Stimulated activated CD8-positive, alpha-beta memory T cell treated with anti-CD3 and anti-CD28 coated beads, Interleukin-7, amount 100 ng/mL, for 4 hours (primary cell): ENCODE results near the gene SPSB4.
"Not testable (repeated sequence)": the region's sequence is repeated elsewhere in the genome, so short reads cannot be mapped to it uniquely, and the experiment has no call there.

ENCODE experiments used
- DNase-seq, 2 donors: peaks; one replicate each; pipeline ENCODE4 v3.0.0-alpha.2; 2020; ENCODE audit warnings: low read depth in 2 of 2

The SPSB4 gene

DNA sequence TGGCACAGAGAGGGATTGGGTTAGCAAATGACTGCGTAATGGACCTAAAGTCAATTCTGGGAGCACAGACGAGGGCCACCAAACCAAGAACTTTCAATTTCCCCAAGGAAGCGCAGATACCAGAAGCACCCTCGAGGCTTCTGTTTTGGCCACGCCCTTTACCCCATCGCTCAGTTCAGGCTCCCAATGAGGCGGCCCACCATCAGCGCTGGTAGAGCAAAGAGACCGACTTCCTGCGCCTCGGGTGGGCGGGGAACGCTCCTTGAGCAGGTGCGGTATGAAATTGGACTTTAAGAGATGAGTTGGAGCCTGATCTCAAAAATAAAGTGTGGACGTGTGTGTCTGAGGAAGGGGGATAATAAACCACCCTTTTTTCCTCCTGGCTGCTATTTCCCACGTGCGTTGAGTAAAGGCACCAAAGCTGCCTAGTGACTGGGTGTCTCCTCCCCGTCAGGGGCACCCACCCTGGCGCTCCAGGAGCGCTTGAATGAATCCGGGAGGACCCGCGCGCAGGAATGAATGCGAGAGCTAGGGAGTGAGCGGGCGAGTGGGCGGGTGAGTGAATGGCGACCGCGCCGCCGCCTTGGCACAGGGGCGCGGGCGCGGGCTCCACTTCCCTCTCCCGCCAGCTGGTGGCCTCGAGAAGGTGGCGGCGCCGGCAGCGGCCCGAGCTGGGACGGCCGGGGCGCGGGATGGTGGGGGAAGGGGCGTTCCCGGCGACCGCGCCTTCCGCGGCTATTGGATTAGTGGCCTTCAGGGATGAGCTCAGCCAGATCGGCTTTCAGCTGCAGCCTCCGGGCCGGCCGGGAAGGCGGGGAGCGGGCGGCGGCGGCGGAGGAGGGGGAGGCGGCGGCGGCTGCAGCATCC lies at the start of gene SPSB4:
SPSB4 (plus strand) TSS at position 772 of the 867 bp plus-strand sequence. CDS start 14,758 bp downstream, outside the sequence.
- no peak for DNase-seq

DNA sequence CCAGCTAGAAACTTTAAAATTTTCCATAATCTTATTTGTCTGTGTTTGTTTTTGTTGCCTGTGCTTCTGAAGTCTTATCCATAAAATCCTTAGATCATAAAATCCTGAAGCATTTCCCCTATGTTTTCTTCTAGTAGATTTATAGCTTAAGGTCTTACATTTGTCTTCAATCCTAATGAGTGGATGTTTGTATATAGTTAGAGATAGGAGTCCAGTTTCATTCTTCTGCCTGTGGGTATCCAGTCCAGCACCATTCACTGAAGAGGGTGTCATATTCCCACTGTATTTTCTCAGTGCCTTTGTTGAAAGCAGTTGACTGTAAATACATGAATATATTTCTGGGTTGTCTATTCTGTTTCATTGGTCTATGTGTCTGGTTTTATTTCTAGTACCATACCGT lies 44.8 kb upstream of the SPSB4 start:
- no peak for DNase-seq

DNA sequence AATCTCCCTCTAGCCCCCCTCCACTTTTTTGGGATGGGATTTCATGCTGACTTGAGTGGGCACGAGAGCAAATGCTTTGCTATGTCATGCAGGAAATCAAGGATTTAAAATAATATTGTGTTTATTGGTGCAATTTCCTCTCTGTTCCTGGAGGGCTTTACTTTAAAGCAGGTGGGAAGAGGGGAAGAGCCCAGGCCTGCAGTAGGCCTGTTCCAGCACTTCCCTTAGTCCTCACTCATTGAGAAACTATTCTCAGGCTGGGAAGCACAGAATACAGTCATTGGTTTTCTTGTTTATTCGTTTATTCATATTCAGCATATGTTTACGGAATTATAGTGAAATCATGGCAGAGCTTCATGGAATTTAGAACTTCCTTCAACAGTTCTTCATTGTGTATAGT lies 41.7 kb upstream of the SPSB4 start:
- no peak for DNase-seq

DNA sequence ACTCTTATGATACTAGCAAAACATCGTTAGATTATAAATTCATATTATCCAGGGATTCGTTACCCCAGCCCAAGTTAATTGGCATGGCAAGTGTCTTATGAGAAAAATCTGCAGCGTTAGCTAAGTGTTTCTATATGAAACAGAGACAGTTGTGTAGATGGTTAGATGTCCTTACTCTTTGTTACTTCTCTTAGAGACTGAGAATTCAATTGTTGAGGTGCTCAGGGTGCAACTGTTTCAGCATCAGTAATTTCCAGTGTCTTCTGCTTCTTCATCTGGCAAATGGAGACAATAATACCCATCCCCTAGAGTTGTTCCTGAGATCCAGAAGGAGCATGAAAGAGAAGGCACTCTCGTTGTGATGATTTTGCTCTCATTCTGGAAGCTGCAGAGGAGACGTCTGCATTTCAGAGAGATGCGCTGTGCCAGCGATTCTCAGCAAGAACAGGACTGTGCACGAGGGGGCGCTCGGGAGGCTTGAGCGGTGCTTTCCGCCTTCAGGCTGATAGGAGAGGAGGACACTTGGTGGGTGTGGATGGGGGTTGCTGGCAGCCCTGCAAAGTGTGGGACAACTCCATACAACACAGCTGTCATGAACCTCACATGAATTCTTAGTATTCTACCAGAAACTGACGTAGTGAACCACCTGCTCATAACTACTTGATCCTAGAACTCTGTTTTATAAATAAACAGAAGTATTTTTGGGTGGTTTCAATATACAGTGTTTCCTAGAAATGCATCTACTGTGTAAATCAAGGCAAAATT lies 39.7 kb upstream of the SPSB4 start:
- peak; percentile 33 to 44 for DNase-seq

DNA sequence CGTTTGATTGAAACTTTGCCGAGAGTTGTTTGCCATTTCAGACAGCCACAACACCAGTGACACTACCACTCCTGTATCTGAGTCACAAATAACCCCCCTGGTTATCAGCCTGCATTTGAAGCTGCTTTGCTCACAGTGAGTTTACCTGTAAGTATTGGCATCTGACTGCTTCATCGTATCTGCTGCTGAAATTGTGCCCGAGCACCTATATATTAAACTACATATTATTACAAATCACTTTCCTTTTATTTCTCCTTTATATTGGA lies 39.2 kb upstream of the SPSB4 start:
- DNase-seq, result no peak

DNA sequence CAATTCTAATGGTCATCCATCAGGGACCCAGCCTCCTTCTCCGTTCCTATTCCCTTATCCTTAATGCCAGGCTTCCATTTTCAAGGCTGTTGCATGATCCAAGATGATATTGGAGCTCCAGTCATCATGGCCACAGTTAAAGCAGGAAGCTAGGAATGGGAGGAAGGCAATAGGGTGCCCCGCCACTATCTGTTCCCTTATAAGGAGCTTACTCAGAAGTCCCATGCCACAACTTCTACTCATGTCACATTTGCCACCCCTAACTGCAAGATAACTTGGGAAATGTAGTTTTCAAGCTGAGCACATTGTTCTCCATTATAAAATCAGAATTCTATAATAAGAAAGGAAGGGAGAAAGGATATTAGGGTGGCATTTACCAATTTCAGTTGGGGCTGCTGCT lies 38.6 kb upstream of the SPSB4 start:
- DNase-seq, result no peak

DNA sequence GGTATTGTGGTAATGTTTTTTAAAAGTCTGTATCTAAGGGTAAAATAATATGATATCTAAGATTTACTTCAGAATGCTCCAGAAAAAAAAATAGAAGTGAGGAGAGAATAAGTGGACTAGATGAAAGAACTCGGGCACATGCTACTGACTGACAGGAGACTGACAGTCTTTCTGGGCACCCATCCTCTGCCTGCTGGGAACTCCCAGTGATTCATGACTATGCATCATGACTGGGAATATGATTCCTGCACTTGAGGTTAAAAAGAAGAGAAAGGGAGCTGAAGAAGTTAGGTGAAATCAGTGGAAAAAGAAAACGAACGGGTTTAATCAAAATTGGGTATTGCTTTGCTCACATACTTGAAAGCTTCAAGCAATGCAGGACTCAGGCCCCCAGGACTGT lies 35.7 kb upstream of the SPSB4 start:
- DNase-seq, result no peak

DNA sequence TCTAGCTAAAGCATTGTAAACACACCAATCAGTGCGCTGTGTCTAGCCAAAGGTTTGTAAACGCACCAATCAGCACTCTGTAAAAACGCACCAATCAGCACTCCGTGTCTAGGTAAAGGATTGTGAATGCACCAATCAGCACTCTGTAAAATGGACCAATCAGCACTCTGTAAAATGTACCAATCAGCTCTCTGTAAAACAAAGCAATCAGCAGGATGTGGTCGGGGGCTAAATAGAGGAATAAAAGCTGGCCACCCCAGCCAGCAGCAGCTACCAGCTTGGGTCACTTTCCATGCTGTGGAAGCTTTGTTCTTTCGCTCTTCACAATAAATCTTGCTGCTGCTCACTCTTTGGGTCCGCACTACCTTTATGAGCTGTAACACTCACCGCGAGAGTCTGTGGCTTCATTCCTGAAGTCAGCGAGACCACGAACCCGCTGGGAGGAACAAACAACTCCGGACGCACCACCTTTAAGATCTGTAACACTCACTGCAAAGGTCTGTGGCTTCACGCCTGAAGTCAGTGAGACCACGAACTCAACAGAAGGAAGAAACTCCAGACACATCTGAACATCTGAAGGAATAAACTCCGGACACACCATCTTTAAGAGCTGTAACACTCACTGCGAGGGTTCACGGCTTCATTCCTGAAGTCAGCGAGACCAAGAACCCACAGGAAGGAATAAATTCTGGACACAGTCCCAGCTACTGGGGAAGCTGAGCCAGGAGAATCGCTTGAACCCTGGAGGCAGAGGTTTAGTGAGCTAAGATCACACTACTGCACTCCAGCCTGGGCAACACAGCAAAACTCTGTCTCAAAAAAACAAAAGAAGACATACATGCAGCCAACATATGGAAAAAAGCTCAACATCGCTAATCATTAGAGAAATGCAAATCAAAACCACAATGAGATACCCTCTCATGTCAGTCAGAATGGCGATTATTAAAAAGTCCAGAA lies 33.5 kb upstream of the SPSB4 start:
- not testable (repeated sequence) for DNase-seq

DNA sequence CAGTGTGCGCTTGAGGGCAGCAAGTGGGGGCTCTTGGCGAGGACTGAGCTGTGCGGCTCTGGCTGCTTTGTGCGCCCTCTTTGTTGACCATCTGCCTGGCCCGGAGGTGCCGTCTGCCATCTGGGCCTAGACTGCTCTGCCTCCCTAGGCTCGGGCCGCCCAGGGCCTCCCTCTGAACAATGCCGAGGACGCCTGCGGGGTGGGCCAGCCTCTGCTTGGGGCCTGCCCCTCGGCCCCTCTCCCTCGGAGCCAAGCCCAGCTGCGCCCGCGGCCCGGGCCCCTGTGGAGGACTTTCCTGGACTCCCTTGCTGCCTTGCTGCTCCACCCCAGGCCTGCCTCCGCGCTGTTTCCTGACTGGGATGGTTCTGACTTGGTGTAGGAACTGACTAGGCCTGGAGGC lies 31.9 kb upstream of the SPSB4 start:
- no peak for DNase-seq

DNA sequence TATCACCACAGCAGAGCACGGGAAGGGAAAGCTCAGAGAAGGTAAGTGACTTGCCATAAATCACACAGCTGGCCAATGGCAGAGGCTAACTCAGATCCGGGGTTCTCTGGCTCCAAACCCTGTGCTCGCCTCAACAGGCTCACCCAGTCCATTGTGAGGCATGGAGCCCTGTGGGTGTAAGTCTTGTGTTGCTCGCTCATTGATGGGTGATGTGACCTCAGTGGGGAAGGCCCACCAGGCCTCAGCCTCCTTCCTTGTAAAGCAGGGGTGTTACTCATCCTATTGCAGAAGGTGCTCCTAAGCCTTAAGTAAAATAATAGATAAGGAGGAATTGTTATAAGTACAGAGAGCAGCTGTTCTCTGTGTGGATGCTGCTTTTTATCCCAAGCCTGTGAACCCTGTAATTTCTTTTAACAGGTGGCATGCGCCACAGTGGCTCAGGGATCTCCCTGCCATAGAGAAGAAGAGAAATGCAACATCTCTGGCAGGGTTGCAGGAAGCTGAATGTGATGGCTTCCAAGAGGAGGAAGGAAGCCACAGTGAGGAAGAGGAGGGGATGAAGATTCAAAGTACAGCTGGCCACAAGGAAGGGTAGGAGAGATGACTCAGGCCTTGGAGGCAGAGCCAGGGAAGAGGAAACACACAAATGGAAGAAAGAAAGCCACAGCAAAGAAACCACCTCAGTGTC lies 30.9 kb upstream of the SPSB4 start:
- DNase-seq, result no peak

DNA sequence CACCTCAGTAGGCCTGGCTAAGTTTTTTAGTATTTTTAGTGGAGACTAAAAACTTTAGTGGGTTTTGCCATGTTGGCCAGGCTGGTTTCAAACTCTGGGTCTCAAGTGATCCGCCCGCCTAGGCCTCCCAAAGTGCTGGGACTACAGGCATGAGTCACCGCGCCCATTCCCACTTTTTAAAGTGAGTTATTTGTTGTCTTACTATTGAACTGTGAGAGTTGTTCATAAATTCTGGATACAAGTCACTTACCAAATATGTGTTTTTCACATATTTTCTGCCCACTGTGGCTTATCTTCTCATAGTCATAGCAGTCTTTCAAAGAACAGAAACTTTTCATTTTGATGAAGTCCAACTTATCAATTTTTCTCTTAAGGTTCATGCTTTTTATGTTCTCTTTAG lies 29.9 kb upstream of the SPSB4 start:
- no peak for DNase-seq

DNA sequence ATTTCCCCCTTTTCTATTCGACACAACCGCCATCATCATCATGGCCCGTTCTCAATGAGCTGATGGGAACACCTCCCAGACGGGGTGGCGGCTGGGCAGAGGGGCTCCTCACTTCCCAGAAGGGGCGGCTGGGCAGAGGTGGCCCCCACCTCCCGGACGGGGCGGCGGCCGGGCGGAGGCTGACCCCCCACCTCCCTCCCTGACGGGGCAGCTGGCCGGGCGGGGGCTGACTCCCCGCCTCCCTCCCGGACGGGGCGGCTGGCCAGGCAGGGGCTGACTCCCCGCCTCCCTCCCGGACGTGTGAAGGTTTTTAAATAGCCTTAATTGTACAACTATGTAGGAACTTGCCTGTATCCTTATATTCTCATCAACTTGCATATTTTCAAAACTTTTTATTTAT lies 20.9 kb upstream of the SPSB4 start:
- DNase-seq, result no peak

DNA sequence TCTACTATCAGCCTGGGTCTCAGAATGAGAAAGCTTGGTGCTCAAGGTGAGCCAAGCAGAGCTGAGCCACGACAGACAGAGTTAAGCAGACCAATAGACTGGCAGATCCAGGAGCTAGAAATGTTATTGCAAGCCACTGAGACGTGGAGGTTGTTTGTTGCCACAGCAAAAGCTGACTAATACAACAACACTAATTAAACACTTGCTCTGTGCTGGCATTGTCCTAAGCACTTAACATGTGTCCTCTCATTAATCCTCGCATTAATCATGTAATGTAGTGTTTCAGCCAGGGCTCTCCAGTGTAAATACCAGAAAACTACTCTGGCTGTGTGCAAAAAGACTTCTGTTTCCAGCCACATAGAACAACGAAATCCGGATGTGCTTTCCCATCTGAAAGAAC lies 11.6 kb upstream of the SPSB4 start:
- no peak for DNase-seq

DNA sequence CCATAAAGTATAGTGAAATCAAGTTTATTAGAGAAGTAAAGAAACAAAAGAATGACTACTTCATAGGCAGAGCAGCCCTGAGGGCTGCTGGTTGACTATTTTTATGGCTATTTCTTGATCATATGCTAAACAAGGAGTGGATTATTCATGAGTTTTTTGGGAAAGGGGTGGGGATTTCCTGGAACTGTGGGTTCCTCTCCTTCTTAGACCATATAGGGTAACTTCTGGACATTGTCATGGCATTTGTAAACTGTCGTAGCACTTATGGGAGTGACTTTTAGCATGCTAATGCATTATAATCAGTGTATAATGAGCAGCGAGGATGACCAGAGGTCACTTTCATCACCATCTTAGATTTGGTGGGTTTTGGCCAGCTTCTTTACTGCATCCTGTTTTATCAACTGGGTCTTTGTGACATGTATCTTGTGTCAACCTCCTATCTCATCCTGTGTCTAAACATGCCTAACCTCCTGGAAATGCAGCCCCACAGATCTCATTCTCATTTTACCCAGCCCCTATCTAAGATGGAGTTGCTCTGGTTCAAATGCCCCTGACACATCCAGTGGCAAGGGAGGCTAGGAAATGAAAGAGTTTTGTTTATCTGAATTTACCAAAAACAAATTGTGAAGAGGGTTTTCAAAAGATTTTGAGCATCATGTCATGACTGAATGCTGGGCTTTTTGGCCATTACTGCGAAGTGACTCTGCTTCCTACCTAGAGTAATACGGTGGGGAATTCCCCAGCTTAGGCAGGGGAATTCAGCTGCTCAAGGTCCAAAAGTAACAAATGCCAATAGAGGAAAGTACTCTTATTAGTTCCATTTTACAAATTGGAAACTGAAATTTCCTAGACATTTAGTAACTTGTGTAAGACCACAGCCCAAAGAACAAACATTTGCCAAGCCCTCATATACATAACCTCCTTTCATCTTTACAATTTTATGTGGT lies 6.2 kb upstream of the SPSB4 start:
- DNase-seq, result no peak

DNA sequence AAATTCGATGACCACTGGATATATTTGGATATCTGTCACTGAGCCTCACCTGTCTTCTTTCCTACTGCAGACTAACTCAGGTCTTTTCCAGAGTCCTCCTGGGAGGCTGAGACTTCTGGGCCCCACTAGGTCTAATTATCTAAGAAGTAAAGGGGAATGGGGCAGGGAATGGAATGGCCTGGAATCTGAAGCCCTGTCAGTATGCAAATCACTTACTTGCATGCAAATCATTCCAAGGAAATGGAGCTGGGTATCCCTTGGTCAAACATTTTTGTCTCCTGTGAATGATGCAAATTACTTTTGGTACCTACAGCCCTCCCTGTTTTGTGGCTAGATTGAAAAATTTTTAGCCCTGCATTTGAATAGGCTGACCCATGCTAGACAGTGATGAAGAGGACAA lies 5.3 kb upstream of the SPSB4 start:
- no peak for DNase-seq

DNA sequence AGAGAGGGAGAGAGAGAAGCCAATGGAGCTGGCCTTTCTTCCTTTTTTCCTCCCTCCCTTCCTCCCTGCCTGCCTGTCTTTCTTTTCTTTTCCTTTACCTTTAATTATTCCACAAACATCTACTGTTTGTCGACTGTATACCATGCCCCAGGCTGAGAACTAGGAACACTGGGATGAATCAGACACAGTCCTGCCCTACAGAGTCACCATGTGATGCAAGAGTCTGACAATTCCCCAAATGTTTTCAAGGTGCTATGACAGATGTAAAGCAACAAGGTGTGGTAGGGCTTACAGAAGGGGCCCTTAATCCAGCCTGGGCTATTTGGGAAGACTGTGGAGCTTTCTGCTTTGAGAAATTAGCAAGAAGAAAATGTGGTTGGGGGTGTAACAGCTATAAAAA lies 4.0 kb upstream of the SPSB4 start:
- DNase-seq, result no peak

DNA sequence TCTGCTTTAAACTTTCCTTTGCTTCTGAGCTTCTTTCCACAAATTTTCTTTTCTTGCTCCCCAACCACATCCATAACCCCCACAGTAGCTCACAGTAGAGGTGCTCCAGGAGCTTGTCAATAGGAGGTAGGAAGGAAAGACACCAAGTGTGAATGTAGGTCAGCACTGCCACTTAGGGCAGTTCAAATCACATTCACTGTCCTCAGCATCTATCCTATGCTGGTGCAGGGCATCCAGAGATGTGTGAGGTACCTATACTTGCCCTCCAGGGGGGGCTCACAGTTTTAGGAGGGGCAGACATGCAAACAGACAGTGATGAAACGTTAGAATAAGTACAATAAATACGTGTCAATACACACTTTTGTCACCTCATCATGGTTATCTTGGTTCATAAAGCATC lies 1.5 kb upstream of the SPSB4 start:
- DNase-seq, result no peak

DNA sequence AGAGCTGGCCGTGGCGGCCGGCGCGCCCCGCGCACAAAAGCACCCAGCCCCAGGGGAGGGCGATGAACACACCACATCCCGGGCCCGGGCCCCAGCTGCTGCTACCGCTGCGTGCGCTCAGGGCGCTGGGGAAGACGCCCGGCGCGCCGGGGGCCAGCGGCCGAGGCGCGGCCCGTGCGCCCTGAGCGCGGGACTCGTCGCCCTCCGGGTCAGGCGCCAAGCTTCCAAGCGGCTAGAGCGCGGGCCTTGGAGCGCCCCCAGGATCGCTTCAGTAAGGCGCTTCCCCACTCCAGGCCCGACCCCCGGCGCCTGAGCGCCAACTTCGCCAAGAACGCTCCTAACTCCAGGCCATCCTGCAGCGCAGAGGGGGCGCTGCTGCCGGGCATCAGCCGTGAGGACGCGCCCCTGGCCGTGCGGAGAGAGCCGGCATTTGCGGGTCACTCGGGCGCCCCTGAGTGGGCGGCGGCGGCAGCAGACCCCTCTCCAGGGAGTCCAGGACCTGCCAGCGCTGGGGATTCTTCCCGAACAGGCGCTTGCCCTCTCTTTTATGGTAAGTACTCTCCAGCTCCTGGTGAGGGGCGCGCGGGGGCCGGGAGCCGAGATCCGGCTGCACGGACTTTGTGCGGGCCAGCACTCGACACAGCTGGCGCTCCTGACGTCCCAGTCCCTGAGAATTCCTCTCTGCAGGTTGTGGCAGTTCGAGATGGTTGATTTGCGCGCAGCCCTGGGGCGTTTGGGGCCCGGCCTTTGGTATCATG lies 475 bp downstream of the SPSB4 start:
- no peak for DNase-seq

DNA sequence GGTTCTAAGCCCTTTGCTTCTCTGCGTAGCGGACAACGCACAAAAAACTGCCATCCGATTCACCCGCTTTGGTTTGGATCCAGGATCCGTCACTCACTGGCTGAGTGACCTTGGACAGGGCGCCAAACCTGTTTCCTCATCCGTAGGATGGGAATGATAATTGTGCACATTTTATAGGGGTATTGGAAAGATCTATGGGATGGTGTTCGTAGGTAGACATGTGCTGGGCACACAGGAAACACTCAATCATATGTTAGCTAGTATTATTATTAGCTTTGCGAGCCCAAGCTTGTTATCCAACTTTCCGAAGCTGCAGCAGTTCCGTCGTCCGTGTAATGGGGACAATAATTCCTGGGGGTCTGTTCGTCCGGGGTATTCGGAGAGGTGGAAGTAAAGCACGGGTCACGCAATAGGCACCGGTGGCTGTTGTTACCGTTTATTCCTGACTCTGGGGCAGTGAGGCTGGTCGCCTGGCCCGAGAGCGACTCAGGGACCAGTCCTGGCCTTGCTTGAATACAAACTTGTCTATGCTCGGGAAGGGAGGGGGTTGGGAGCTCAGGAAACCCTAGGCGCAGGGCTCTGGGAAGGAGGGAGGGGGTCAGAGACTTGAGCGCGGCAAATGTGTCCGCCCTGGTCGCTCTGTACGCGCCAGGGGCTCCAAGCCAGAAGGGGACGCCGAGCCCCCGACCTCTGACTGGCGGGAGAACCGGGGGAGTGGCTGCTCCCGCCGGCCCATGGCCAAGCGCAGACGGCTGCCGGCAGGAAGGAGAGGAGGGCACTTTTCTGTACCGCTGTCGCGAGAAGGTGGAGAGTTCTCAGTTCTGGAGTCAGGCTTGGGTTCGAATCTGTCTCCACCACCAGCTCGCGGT lies 1.3 kb downstream of the SPSB4 start:
- DNase-seq, result no peak
